HepG2 (cell line): ENCODE data around the gene COQ4. TPM values are rescaled to one million over a fixed set of nuclear protein-coding genes. Genes with fewer than 3 reads are reported as not detected.

Experiments used
- ATAC-seq: fragments of 200-7000 bp; cut with Tn5 transposase; 3 replicates; pipeline ENCODE4 v1.9.1; 2020; ENCODE audit warnings: mild to moderate bottlenecking, moderate library complexity
- BruUV-seq: library from RNA; stranded (reverse); fragments of 400-500 nt; replicated peaks from 2 replicates; lab custom pipeline; 2021; lab: Mats Ljungman, UMichigan
- CTCF ChIA-PET: fragments of 300-600 bp; formaldehyde crosslinking; extraction: SDS; loops from one replicate; lab custom pipeline; 2021; ENCODE audit warnings: low total read pairs, inconsistent platforms, low intra/inter-chr PET ratio; lab: Yijun Ruan, JAX
- POLR2A ChIA-PET: fragments of 350-600 bp; sonication (Branson Sonifier 250); formaldehyde crosslinking; loops from one replicate; lab custom pipeline; 2020; ENCODE audit warnings: antibody characterized with exemption, inconsistent platforms; lab: Yijun Ruan, JAX
- DNase-seq: peaks from one replicate; pipeline ENCODE4 v3.0.0-alpha.2; 2015; ENCODE audit warnings: low spot score
- FAIRE-seq: peaks from 3 replicates; lab custom pipeline; 2011; peaks lifted over from hg19 to GRCh38; lab: Jason Lieb, UNC
- H2AFZ ChIP-seq: one replicate; pipeline ENCODE4 v1.6.1; 2011; ENCODE audit warnings: low read length, inconsistent platforms
- H3K27ac ChIP-seq: fragments of 300-600 bp; 3 replicates; pipeline ENCODE4 v1.8.0; 2011; ENCODE audit warnings: mixed run types, mild to moderate bottlenecking, mixed read lengths, low read length, inconsistent platforms; ENCODE audit not compliant: insufficient read depth; ENCODE audit errors: extremely low read length
- H3K27me3 ChIP-seq, 2 experiments: fragments of 200-600 bp in 1 of 2; 2 replicates in 1 of 2; 3 replicates in 1 of 2; pipeline versions ENCODE4 v1.6.0 to v1.8.0; 2011; ENCODE audit warnings: low read length in 2 of 2, mild to moderate bottlenecking in 2 of 2, moderate library complexity in 2 of 2, inconsistent platforms in 1 of 2; ENCODE audit not compliant: insufficient read depth in 2 of 2, control insufficient read depth in 1 of 2
- H3K36me3 ChIP-seq, 2 experiments: fragments of 200-600 bp in 1 of 2; replicated peaks in 1 of 2; 2 replicates in 1 of 2; 3 replicates in 1 of 2; pipeline versions ENCODE4 v1.5.1 to v1.8.0; 2011; ENCODE audit warnings: low read length in 2 of 2, inconsistent platforms in 1 of 2; ENCODE audit not compliant: insufficient read depth in 2 of 2, control insufficient read depth in 1 of 2
- H3K4me1 ChIP-seq: 2 replicates; pipeline ENCODE4 v1.5.1; 2012; ENCODE audit warnings: low read length, inconsistent platforms; ENCODE audit not compliant: insufficient read depth
- H3K4me2 ChIP-seq: 2 replicates; pipeline ENCODE4 v1.6.0; 2011; ENCODE audit warnings: low read depth, low read length, inconsistent platforms
- H3K4me3 ChIP-seq, 3 experiments: fragments of 200-600 bp in 1 of 3; sonication (generic), shearing (Covaris generic) in 1 of 3; replicated peaks in 1 of 3; 2 replicates each; pipeline ENCODE4 v1.5.1; 2011 to 2016; ENCODE audit warnings: low read length in 3 of 3, inconsistent platforms in 2 of 3, low read depth in 2 of 3, mild to moderate bottlenecking in 2 of 3, control low read depth in 1 of 3, mixed read lengths in 1 of 3; ENCODE audit not compliant: insufficient read depth in 1 of 3
- H3K79me2 ChIP-seq: one replicate; pipeline ENCODE4 v1.6.1; 2011; ENCODE audit warnings: low read length, inconsistent platforms; ENCODE audit not compliant: insufficient read depth
- H3K9ac ChIP-seq: 2 replicates; pipeline ENCODE4 v1.6.0; 2011; ENCODE audit warnings: mild to moderate bottlenecking, low read depth, low read length, inconsistent platforms; ENCODE audit not compliant: insufficient read depth
- H3K9me3 ChIP-seq: 2 replicates; pipeline ENCODE4 v1.5.1; 2012; ENCODE audit warnings: mild to moderate bottlenecking, low read length
- H4K20me1 ChIP-seq: 2 replicates; pipeline ENCODE4 v1.6.0; 2011; ENCODE audit warnings: inconsistent platforms, mild to moderate bottlenecking, low read length, moderate library complexity; ENCODE audit not compliant: insufficient read depth
- ARID3A ChIP-seq: IDR thresholded peaks from 2 replicates; pipeline ENCODE4 v1.6.1; 2012; ENCODE audit warnings: low read depth, low read length, improper control_type of control experiment
- BORCS8-MEF2B ChIP-seq: sonication (generic); formaldehyde crosslinking; IDR thresholded peaks from 2 replicates; pipeline ENCODE4 v1.8.0; 2022; ENCODE audit warnings: mild to moderate bottlenecking, missing genetic modification reagents
- CENPBD1 ChIP-seq: sonication (generic); formaldehyde crosslinking; IDR thresholded peaks from 2 replicates; pipeline ENCODE4 v1.8.0; 2022; ENCODE audit warnings: missing genetic modification reagents, low read depth, mild to moderate bottlenecking, borderline replicate concordance
- HNRNPLL ChIP-seq: fragments of 200-400 bp; formaldehyde crosslinking; IDR thresholded peaks from 2 replicates; pipeline ENCODE4 v1.6.1; 2017; ENCODE audit warnings: mild to moderate bottlenecking, low read depth, low read length; ENCODE audit not compliant: poor library complexity, severe bottlenecking
- HOMEZ ChIP-seq: IDR thresholded peaks from 2 replicates; pipeline ENCODE4 v1.6.1; 2016; ENCODE audit warnings: low read depth
- MBNL3 ChIP-seq: fragments of 250-450 bp; sonication (Bioruptor Pico); conservative IDR thresholded peaks from 2 replicates; pipeline ENCODE4 v1.8.0; 2022; ENCODE audit warnings: mild to moderate bottlenecking, inconsistent platforms
- PRDM4 ChIP-seq: sonication (generic); formaldehyde crosslinking; IDR thresholded peaks from 2 replicates; pipeline ENCODE4 v1.9.0; 2021; ENCODE audit warnings: missing genetic modification reagents, borderline replicate concordance
- SSRP1 ChIP-seq: IDR thresholded peaks from 2 replicates; pipeline ENCODE4 v1.6.1; 2016; ENCODE audit warnings: control low read depth
- SYNCRIP ChIP-seq: fragments of 200-400 bp; formaldehyde crosslinking; IDR thresholded peaks from 2 replicates; pipeline ENCODE4 v1.6.1; 2018; ENCODE audit warnings: mild to moderate bottlenecking, low read depth, low read length; ENCODE audit not compliant: insufficient read depth
- ZFX ChIP-seq: sonication (generic); formaldehyde crosslinking; IDR thresholded peaks from 2 replicates; pipeline ENCODE4 v1.4.0; 2020; ENCODE audit warnings: mild to moderate bottlenecking, low read depth, missing genetic modification reagents, moderate library complexity
- ZNF276 ChIP-seq: sonication (generic); formaldehyde crosslinking; IDR thresholded peaks from 2 replicates; pipeline ENCODE4 v1.4.0; 2020; ENCODE audit warnings: mild to moderate bottlenecking, low read depth, missing genetic modification reagents
- ZNF766 ChIP-seq: sonication (generic); formaldehyde crosslinking; IDR thresholded peaks from 2 replicates; pipeline ENCODE4 v1.5.0; 2020; ENCODE audit warnings: missing genetic modification reagents, borderline replicate concordance
- ZNF768 ChIP-seq: sonication (generic); formaldehyde crosslinking; IDR thresholded peaks from 2 replicates; pipeline ENCODE4 v1.4.0; 2020; ENCODE audit warnings: missing genetic modification reagents
- ZNF878 ChIP-seq: sonication (generic); formaldehyde crosslinking; IDR thresholded peaks from 2 replicates; pipeline ENCODE4 v1.8.1; 2023; ENCODE audit warnings: mild to moderate bottlenecking, missing genetic modification reagents, moderate library complexity
- WGBS: methylation state at CpG from one replicate; pipeline ENCODE4 v1.1.6; 2017; ENCODE audit warnings: low lambda C conversion rate; 5-methylcytosine and 5-hydroxymethylcytosine counted together
- in situ Hi-C: cut with HindIII; loops from 2 replicates; pipeline ENCODE4 v1.10.0; 2017; ENCODE audit warnings: low pct_unique_long_range_greater_than_20kb; ENCODE audit not compliant: extremely low pct_ligation_motif_present
- intact Hi-C: fragments of 100-400 bp; cut with micrococcal nuclease; formaldehyde crosslinking; loops from one replicate; pipeline ENCODE4 v1.10.0; 2022; ENCODE audit not compliant: unreplicated experiment
- polyA plus RNA-seq, 8 experiments: library from polyadenylated mRNA; depleted of rRNA in 3 of 8; stranded (reverse) in 7 of 8; unstranded in 1 of 8; fragments of >200 nt; fragmentation: Illumina TruSeq in 4 of 8; extraction: Trizol in 4 of 8; gene quantifications; 2 replicates each; pipeline versions ENCODE4 v1.2.1 to v1.2.3, GENCODE V29; 2011 to 2016; ENCODE audit warnings: low read depth in 4 of 8, missing spikeins in 1 of 8, mixed read lengths in 1 of 8; ENCODE audit not compliant: insufficient read depth in 1 of 8
- total RNA-seq, 5 experiments: library from RNA; depleted of rRNA; stranded (reverse); fragments of >200 nt; fragmentation: Illumina TruSeq; extraction: Trizol; gene quantifications; 2 replicates each; pipeline ENCODE4 v1.2.3, GENCODE V29; 2016; ENCODE audit warnings: low read depth in 1 of 5

Gene COQ4
- total and polyA plus RNA-seq, 2 of the 13 experiments (the other 11 are each of a cell fraction or from before 2014, with no cell fraction given) = 26.1 to 36.0 TPM

- Histone ChIP-seq H4K20me1 (0 out of 2 replicates have a peak, but pooled peaks cover 5% of the 10 kb centered on the region), H3K27ac (peak within 1 kb of the TSS; percentile 85), H3K36me3 (peaks cover 8 to 27% of the 10 kb centered on the region in 2 experiments; a peak in 3 of 5 replicates), H3K4me1 (peaks cover 29% of the 10 kb centered on the region), H3K79me2 (peaks cover 30% of the 10 kb centered on the region), H2AFZ (peak within 1 kb of the TSS; percentile 28), H3K9me3 (no peaks in the 10 kb centered on the region), H3K4me3 (peak within 1 kb of the TSS; percentile 91 to 98 (median 96)), H3K4me2 (peak within 1 kb of the TSS; percentile 93), H3K9ac (peak within 1 kb of the TSS; percentile 94), H3K27me3 (no peaks in the 10 kb centered on the region; a peak in 1 of 5 replicates)
- BruUV-seq = no TSS peak
- peak; percentile 73 for ATAC-seq
- CTCF ChIA-PET = no interaction called here
- in situ Hi-C loops (no loop called here), intact Hi-C loops (no loop called here)
- POLR2A ChIA-PET = interaction anchor here (0.7 to 2.1 kb wide), 24 partner anchors 8 to 279 kb away, joined by 3 to 21 read pairs (median 4); partner anchors contain the start of genes BBLN, CERCAM, GLE1 and SPTAN1
- WGBS = 0% methylated on average over 11 of the region's 57 CpGs
- FAIRE-seq = peak; percentile 8
- peak; percentile 56 for DNase-seq
- no peak for TF ChIP-seq PRDM4
- TF ChIP-seq ZNF766 (CRISPR knock-in tag) = 0 out of 2 replicates have a peak, but pooled peaks have one; percentile 49
- no peak for TF ChIP-seq ARID3A
- no peak for TF ChIP-seq HNRNPLL
- TF ChIP-seq SSRP1 = no peak
- TF ChIP-seq ZNF878 (CRISPR knock-in tag) = no peak
- 0 out of 2 replicates have a peak, but pooled peaks have one; percentile 9 for TF ChIP-seq ZFX (CRISPR knock-in tag)
- TF ChIP-seq SYNCRIP = no peak
- 0 out of 2 replicates have a peak, but pooled peaks have one; percentile 28 for TF ChIP-seq ZNF768 (CRISPR knock-in tag)
- no peak for TF ChIP-seq HOMEZ
- no peak; the same call in 1 of the 2 replicates for TF ChIP-seq CENPBD1 (CRISPR knock-in tag)
- TF ChIP-seq ZNF276 (CRISPR knock-in tag) = no peak
- TF ChIP-seq MBNL3 (CRISPR knock-in tag) = no peak
- no peak for TF ChIP-seq BORCS8-MEF2B (CRISPR knock-in tag)
Observed at GRCh38 chr9:128275198-128276007, 47.2 kb upstream of the COQ4 start, which contains the start of gene GOLGA2. TSS of gene GOLGA2 (minus strand) at chr9:128276007. CDS start at chr9:128275976, 31 bp downstream.
